Ecto neural progenitor cell (in vitro differentiated cells): ENCODE data around the gene SCNM1.
A peak's percentile ranks its signal among the peaks of the same experiment; 100 is the strongest.
"Not testable (repeated sequence)": the region's sequence is repeated elsewhere in the genome, so short reads cannot be mapped to it uniquely, and the experiment has no call there.

Experiments used
- DNase-seq: peaks from one replicate; pipeline ENCODE4 v3.0.0-alpha.2; 2018; ENCODE audit warnings: low spot score

Gene SCNM1

GRCh38 chr1:151146412-151147131 is 19.4 kb upstream of the SCNM1 start, which contains the start of gene SEMA6C:
Gene SEMA6C (minus strand): TSS chr1:151146631. CDS start chr1:151142621, 4,010 bp downstream.
- DNase-seq: peak; percentile 95

GRCh38 chr1:151147132-151147503 is 18.8 kb upstream of the SCNM1 start:
- no peak for DNase-seq

GRCh38 chr1:151147665-151148064 is 18.3 kb upstream of the SCNM1 start:
- no peak for DNase-seq

GRCh38 chr1:151156515-151156819 is 9.5 kb upstream of the SCNM1 start, which contains the start of gene TNFAIP8L2:
Gene TNFAIP8L2 (plus strand): TSS chr1:151156649. CDS start chr1:151158698, 2,049 bp downstream.
- no peak for DNase-seq

GRCh38 chr1:151157067-151157531 is 8.8 kb upstream of the SCNM1 start:
- no peak for DNase-seq

- no peak for DNase-seq
Observed at GRCh38 chr1:151158326-151158725, 7.6 kb upstream of the SCNM1 start.

- DNase-seq: no peak
Observed at GRCh38 chr1:151158751-151159251, 7.1 kb upstream of the SCNM1 start.

- no peak for DNase-seq
Observed at GRCh38 chr1:151159373-151159772, 6.6 kb upstream of the SCNM1 start.

GRCh38 chr1:151164732-151165280 is 1.1 kb upstream of the SCNM1 start:
- DNase-seq: no peak

GRCh38 chr1:151165281-151165737 is 635 bp upstream of the SCNM1 start:
- peak; percentile 75 for DNase-seq

- DNase-seq: no peak
Observed at GRCh38 chr1:151166505-151166956, 587 bp downstream of the SCNM1 start.

- DNase-seq: no peak
Observed at GRCh38 chr1:151167116-151167515, 1.2 kb downstream of the SCNM1 start.

GRCh38 chr1:151171190-151171589 is 5.2 kb downstream of the SCNM1 start:
- DNase-seq: no peak

GRCh38 chr1:151175041-151175741 is 9.2 kb downstream of the SCNM1 start:
- DNase-seq: no peak

- no peak for DNase-seq
Observed at GRCh38 chr1:151175863-151176262, 9.9 kb downstream of the SCNM1 start, which contains the start of gene TMOD4. Gene TMOD4 (minus strand): TSS chr1:151175981. CDS start chr1:151174875, 1,106 bp downstream.

GRCh38 chr1:151176514-151177045 is 10.6 kb downstream of the SCNM1 start:
- no peak for DNase-seq

GRCh38 chr1:151184211-151184610 is 18.3 kb downstream of the SCNM1 start:
- DNase-seq: no peak

- DNase-seq: no peak
Observed at GRCh38 chr1:151187205-151187604, 21.3 kb downstream of the SCNM1 start.

- not testable (repeated sequence) for DNase-seq
Observed at GRCh38 chr1:151188667-151189066, 22.7 kb downstream of the SCNM1 start.

- DNase-seq: peak; percentile 89
Observed at GRCh38 chr1:151189637-151190445, 23.9 kb downstream of the SCNM1 start, which contains the start of gene VPS72. Gene VPS72 (minus strand): TSS chr1:151190197. CDS start chr1:151190121, 76 bp downstream.

- no peak for DNase-seq
Observed at GRCh38 chr1:151192047-151192446, 26.1 kb downstream of the SCNM1 start.
